ENCODE measurements around the gene UTS2R.
A peak's percentile ranks its signal among the peaks of the same experiment; 100 is the strongest.
"Not testable (repeated sequence)": the region's sequence is repeated elsewhere in the genome, so short reads cannot be mapped to it uniquely, and the experiment has no call there.

Gene UTS2R

DNA sequence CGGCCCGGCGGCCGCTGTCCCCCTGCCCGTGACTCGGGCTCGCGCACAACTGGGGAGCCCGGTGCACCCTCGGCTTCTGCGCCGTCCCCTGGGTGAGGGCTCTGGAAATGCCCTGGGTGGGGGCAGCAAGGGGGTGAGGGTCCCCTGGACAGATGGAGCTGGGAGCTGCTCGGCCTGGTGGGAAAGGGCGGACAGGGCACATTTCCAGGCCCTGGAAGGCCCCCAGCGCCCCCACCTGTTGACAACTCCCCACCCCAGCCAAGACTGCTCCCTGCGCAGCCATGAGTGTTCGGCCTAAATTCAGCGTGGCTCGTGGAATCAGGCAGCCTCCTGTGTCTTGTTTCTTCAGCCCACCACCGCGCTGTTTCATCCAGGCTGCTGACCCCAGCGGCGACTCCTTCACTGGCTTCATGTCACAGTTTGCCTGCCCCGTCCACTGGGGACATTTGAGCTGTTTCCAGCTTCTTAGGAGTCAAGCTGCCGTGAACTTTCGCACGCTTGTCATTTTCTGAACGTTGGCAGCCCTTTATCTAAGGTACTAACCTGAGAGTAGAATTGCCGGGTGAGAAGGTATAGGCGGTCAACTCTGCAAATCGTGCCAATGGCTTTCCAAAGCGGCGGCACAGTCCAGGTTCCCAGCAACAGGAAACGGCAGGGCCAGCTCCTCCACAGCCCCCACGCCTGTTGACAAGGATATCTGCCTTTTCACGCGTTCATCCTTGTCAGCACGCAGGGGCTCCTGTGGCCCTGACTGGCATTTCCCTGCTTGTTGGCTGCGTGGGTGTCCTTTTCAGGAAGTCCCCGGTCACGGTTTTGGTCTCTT is 895 bp downstream of the UTS2R start:
- no peak for DNase-seq (ENCODE audit: low spot score in 2 of 2)
- Mint-ChIP-seq H3K9me3 (no peaks in the 10 kb centered on the region), H3K27me3 (peaks cover 16% of the 10 kb centered on the region), H3K36me3 (no peaks in the 10 kb centered on the region), H3K27ac (no peak overlapping the region), H3K4me1 (peaks cover 13% of the 10 kb centered on the region), H3K4me3 (peak overlapping the region; percentile 52)
- ATAC-seq (ENCODE audit: low read depth): peak; percentile 42

DNA sequence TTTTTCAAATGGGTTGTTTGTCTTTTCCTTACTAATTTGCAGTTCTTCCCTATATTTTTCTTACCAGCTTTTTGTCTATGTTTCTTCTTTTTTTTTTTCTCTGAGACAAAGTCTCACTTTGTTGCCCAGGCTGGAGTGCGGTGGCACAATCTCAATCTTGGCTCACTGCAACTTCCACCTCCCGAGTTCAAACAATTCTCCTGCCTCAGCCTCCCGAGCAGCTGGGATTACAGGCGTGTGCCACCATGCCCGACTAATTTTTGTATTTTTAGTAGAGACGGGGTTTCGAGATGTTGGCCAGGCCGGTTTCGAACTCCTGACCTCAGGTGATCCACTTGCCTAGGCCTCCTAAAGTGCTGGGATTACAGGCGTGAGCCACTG is 1.5 kb downstream of the UTS2R start:
- ATAC-seq (ENCODE audit: low read depth); H3K36me3 Mint-ChIP-seq; H3K9me3 Mint-ChIP-seq; H3K27ac Mint-ChIP-seq; H3K4me3 Mint-ChIP-seq; DNase-seq (ENCODE audit: low spot score in 2 of 2): not testable (repeated sequence)
- Mint-ChIP-seq H3K4me1 (peaks cover 13% of the 10 kb centered on the region), H3K27me3 (peaks cover 18% of the 10 kb centered on the region)

GRCh38 chr17:82373731-82374625 is 2.4 kb downstream of the UTS2R start:
- Mint-ChIP-seq H3K36me3 (no peaks in the 10 kb centered on the region), H3K27ac (no peak overlapping the region), H3K9me3 (no peaks in the 10 kb centered on the region), H3K4me1 (peaks cover 13% of the 10 kb centered on the region), H3K27me3 (peaks cover 21% of the 10 kb centered on the region), H3K4me3 (no peak overlapping the region)
- ATAC-seq (ENCODE audit: low read depth) (no peak), DNase-seq (ENCODE audit: low spot score in 2 of 2) (no peak)

GRCh38 chr17:82374626-82375331 is 3.2 kb downstream of the UTS2R start:
- H3K9me3 Mint-ChIP-seq: no peaks in the 10 kb centered on the region
- peaks cover 20% of the 10 kb centered on the region for H3K27me3 Mint-ChIP-seq
- ATAC-seq (ENCODE audit: low read depth): no peak
- no peak overlapping the region for H3K4me3 Mint-ChIP-seq
- H3K27ac Mint-ChIP-seq: no peak overlapping the region
- peaks cover 13% of the 10 kb centered on the region for H3K4me1 Mint-ChIP-seq
- H3K36me3 Mint-ChIP-seq: no peaks in the 10 kb centered on the region
- no peak for DNase-seq (ENCODE audit: low spot score in 2 of 2)

GRCh38 chr17:82375359-82376041 is 3.9 kb downstream of the UTS2R start:
- DNase-seq (ENCODE audit: low spot score in 2 of 2) (no peak), ATAC-seq (ENCODE audit: low read depth) (no peak)
- Mint-ChIP-seq H3K4me3 (no peak overlapping the region), H3K27ac (no peak overlapping the region), H3K36me3 (no peaks in the 10 kb centered on the region), H3K9me3 (no peaks in the 10 kb centered on the region), H3K4me1 (peaks cover 16% of the 10 kb centered on the region), H3K27me3 (peaks cover 24% of the 10 kb centered on the region)

- Mint-ChIP-seq H3K27me3 (peaks cover 24% of the 10 kb centered on the region), H3K27ac (no peak overlapping the region), H3K4me3 (no peak overlapping the region), H3K36me3 (no peaks in the 10 kb centered on the region), H3K9me3 (no peaks in the 10 kb centered on the region), H3K4me1 (peaks cover 12% of the 10 kb centered on the region)
- DNase-seq (ENCODE audit: low spot score in 2 of 2) (no peak), ATAC-seq (ENCODE audit: low read depth) (no peak)
Observed at GRCh38 chr17:82376042-82376730, 4.6 kb downstream of the UTS2R start.

GRCh38 chr17:82377294-82377693 is 5.7 kb downstream of the UTS2R start:
- peaks cover 14% of the 10 kb centered on the region for H3K4me1 Mint-ChIP-seq
- H3K4me3 Mint-ChIP-seq; ATAC-seq (ENCODE audit: low read depth); DNase-seq (ENCODE audit: low spot score in 2 of 2); H3K9me3 Mint-ChIP-seq; H3K27ac Mint-ChIP-seq; H3K36me3 Mint-ChIP-seq: not testable (repeated sequence)
- peaks cover 29% of the 10 kb centered on the region for H3K27me3 Mint-ChIP-seq

- Mint-ChIP-seq H3K27ac (no peak overlapping the region), H3K27me3 (peaks cover 27% of the 10 kb centered on the region), H3K36me3 (no peaks in the 10 kb centered on the region), H3K4me1 (peaks cover 7% of the 10 kb centered on the region), H3K9me3 (no peaks in the 10 kb centered on the region), H3K4me3 (no peak overlapping the region)
- DNase-seq (ENCODE audit: low spot score in 2 of 2) (no peak), ATAC-seq (ENCODE audit: low read depth) (no peak)
Observed at GRCh38 chr17:82377924-82378740, 6.6 kb downstream of the UTS2R start.

DNA sequence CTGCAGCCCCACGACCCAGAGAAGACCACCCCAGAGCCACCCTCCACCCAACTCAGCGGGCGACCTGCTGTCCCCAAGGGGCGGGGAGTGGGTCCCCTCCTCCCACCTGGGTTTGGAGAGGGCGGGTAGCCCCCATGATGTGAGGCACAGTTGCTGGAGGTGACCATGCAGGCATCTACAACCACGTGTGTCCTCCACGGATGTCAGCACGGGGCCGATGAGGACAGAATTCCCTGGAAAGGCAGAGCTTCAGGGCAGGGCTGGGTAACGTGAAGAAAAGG is 7.1 kb downstream of the UTS2R start:
- H3K27ac Mint-ChIP-seq: no peak overlapping the region
- H3K36me3 Mint-ChIP-seq: no peaks in the 10 kb centered on the region
- no peaks in the 10 kb centered on the region for H3K9me3 Mint-ChIP-seq
- ATAC-seq (ENCODE audit: low read depth) (no peak), DNase-seq (ENCODE audit: low spot score in 2 of 2) (no peak)
- H3K4me3 Mint-ChIP-seq: no peak overlapping the region
- H3K27me3 Mint-ChIP-seq: peaks cover 25% of the 10 kb centered on the region
- peaks cover 7% of the 10 kb centered on the region for H3K4me1 Mint-ChIP-seq

GRCh38 chr17:82380860-82381702 is 9.5 kb downstream of the UTS2R start:
- peaks cover 21% of the 10 kb centered on the region for H3K27me3 Mint-ChIP-seq
- H3K27ac Mint-ChIP-seq: no peak overlapping the region
- peaks cover 7% of the 10 kb centered on the region for H3K4me1 Mint-ChIP-seq
- no peak for ATAC-seq (ENCODE audit: low read depth)
- DNase-seq (ENCODE audit: low spot score in 2 of 2): no peak
- H3K36me3 Mint-ChIP-seq: no peaks in the 10 kb centered on the region
- H3K4me3 Mint-ChIP-seq: no peak overlapping the region
- no peaks in the 10 kb centered on the region for H3K9me3 Mint-ChIP-seq

DNA sequence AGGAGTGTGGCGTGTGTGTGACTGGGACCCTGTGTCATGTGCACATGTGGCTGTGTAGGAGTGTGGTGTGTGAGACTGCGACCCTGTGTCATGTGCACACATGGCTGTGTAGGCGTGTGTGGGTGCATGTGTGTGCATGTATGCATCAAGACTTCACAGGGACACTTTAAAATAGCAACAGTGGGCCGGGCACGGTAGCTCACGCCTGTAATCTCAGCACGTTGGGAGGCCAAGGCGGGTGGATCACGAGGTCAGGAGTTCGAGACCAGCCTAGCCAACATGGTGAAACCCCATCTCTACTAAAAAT is 10.1 kb downstream of the UTS2R start:
- DNase-seq (ENCODE audit: low spot score in 2 of 2); H3K4me3 Mint-ChIP-seq; H3K4me1 Mint-ChIP-seq; H3K9me3 Mint-ChIP-seq; H3K27ac Mint-ChIP-seq; ATAC-seq (ENCODE audit: low read depth); H3K36me3 Mint-ChIP-seq: not testable (repeated sequence)
- peaks cover 26% of the 10 kb centered on the region for H3K27me3 Mint-ChIP-seq

DNA sequence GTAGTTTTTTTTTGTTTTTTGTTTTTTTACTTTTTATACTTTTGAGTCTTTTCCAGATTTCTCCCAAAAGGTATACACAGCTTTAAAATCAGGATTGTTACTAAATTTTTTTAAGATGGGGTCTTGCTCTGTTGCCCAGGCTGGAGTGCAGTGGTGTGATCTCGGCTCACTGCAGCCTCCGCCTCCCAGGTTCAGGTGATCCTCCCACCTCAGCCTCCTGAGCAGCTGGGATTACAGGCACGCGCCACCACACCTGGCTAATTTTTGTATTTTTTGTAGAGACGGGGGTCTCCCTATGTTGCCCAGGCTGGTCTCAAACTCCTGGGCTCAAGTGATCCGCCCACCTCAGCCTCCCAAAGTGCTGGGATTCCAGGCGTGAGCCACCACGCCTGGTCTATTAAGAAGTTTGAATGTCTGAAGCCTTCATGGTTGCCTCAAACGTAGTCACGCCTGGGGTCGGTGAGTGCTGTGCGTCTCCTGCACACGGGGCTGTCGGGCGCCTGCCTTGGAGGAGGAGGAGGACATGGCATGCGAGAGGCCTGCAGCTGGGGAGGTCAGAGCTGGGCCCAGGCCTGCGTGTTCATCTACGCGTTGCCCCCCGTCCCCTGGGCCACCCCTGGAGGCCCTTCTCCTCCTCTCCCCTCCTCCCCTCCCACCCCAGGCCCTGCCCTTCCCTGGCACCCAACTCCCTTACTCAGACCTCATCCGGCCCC is 10.8 kb downstream of the UTS2R start:
- not testable (repeated sequence) for H3K4me3 Mint-ChIP-seq; H3K9me3 Mint-ChIP-seq; DNase-seq (ENCODE audit: low spot score in 2 of 2); ATAC-seq (ENCODE audit: low read depth); H3K4me1 Mint-ChIP-seq; H3K36me3 Mint-ChIP-seq; H3K27ac Mint-ChIP-seq
- peaks cover 27% of the 10 kb centered on the region for H3K27me3 Mint-ChIP-seq

Data from memory B cell (primary cell).